ENCODE results near the gene SEL1L3.

SEL1L3 gene

GRCh38 chr4:25879091-25879584 lies 16.4 kb upstream of the SEL1L3 start:
- no peak for TF ChIP-seq CTCF (conservative IDR thresholded peaks at IDR 0.05; ENCODE audit: low read depth, low read length)
- no peak for DNase-seq (ENCODE audit: low read depth)
- no peak overlapping the region for H3K4me3 ChIP-seq (ENCODE audit: low read depth, low read length)

GRCh38 chr4:25878676-25879075 lies 15.9 kb upstream of the SEL1L3 start:
- no peak for TF ChIP-seq CTCF (conservative IDR thresholded peaks at IDR 0.05; ENCODE audit: low read depth, low read length)
- H3K4me3 ChIP-seq (ENCODE audit: low read depth, low read length) = no peak overlapping the region
- DNase-seq (ENCODE audit: low read depth) = no peak

- DNase-seq (ENCODE audit: low read depth) = no peak
- TF ChIP-seq CTCF (conservative IDR thresholded peaks at IDR 0.05; ENCODE audit: low read depth, low read length) = no peak
Observed at GRCh38 chr4:25875281-25875745, 12.5 kb upstream of the SEL1L3 start.

GRCh38 chr4:25874655-25875054 lies 11.9 kb upstream of the SEL1L3 start:
- no peak overlapping the region for H3K4me3 ChIP-seq (ENCODE audit: low read depth, low read length)
- TF ChIP-seq CTCF (conservative IDR thresholded peaks at IDR 0.05; ENCODE audit: low read depth, low read length) = no peak
- DNase-seq (ENCODE audit: low read depth) = no peak

More at GRCh38 chr4:25875281-25875745, 12.5 kb upstream of the SEL1L3 start:
- no peak overlapping the region for H3K4me3 ChIP-seq (ENCODE audit: low read depth, low read length)

- no peak for DNase-seq (ENCODE audit: low read depth)
- no peak for TF ChIP-seq CTCF (conservative IDR thresholded peaks at IDR 0.05; ENCODE audit: low read depth, low read length)
Observed at GRCh38 chr4:25873632-25874129, 10.9 kb upstream of the SEL1L3 start.

GRCh38 chr4:25872851-25873631 lies 10.3 kb upstream of the SEL1L3 start:
- no peak for TF ChIP-seq CTCF (conservative IDR thresholded peaks at IDR 0.05; ENCODE audit: low read depth, low read length)
- no peak for DNase-seq (ENCODE audit: low read depth)
- H3K4me3 ChIP-seq (ENCODE audit: low read depth, low read length) = no peak overlapping the region

More at GRCh38 chr4:25873632-25874129, 10.9 kb upstream of the SEL1L3 start:
- no peak overlapping the region for H3K4me3 ChIP-seq (ENCODE audit: low read depth, low read length)

Data from choroid plexus epithelial cell (primary cell).